HEK293 (cell line): ENCODE data around the gene POLR2E.

Experiments used
- CTCF ChIA-PET: fragments of 350-600 bp; formaldehyde crosslinking; extraction: SDS; loops from one replicate; lab custom pipeline; 2021; ENCODE audit warnings: antibody characterized with exemption; lab: Yijun Ruan, JAX
- POLR2A ChIA-PET: fragments of 300-600 bp; formaldehyde crosslinking; extraction: SDS; loops from one replicate; lab custom pipeline; 2020; ENCODE audit warnings: antibody characterized with exemption, inconsistent platforms; lab: Yijun Ruan, JAX
- H3K27ac ChIP-seq: fragments of 200-500 bp; sonication (Bioruptor generic); 2 replicates; pipeline ENCODE4 v1.5.1; 2014; ENCODE audit warnings: low read depth, low read length, control low read depth, inconsistent platforms; ENCODE audit errors: extremely low read depth
- H3K36me3 ChIP-seq, 2 experiments: fragments of 200-500 bp in 1 of 2; sonication (Bioruptor generic) in 1 of 2; 1 replicate in 1 of 2; 2 replicates in 1 of 2; pipeline ENCODE4 v1.5.1; 2014 to 2017; ENCODE audit warnings: inconsistent platforms in 2 of 2, low read length in 2 of 2; ENCODE audit not compliant: control insufficient read depth in 2 of 2, insufficient read depth in 1 of 2
- H3K4me1 ChIP-seq: fragments of 200-500 bp; sonication (Bioruptor generic); 2 replicates; pipeline ENCODE4 v1.5.1; 2014; ENCODE audit warnings: mild to moderate bottlenecking, low read length, inconsistent platforms; ENCODE audit not compliant: control insufficient read depth, insufficient read depth
- H3K4me3 ChIP-seq: 2 replicates; pipeline ENCODE4 v1.5.1; 2011; ENCODE audit warnings: low read depth, mild to moderate bottlenecking, control low read depth, low read length, moderate library complexity
- H3K9me3 ChIP-seq: fragments of 200-500 bp; sonication (Bioruptor generic); 2 replicates; pipeline ENCODE4 v1.5.1; 2014; ENCODE audit warnings: low read depth, low read length, inconsistent platforms; ENCODE audit not compliant: control insufficient read depth, insufficient read depth
- GFI1B ChIP-seq: fragments of 450-650 bp; formaldehyde crosslinking; IDR thresholded peaks from 2 replicates; pipeline ENCODE4 v1.5.1; 2016; ENCODE audit warnings: missing biosample characterization, missing genetic modification characterization
- GLI2 ChIP-seq: fragments of 450-650 bp; formaldehyde crosslinking; IDR thresholded peaks from 2 replicates; pipeline ENCODE4; 2017; ENCODE audit warnings: missing biosample characterization, missing genetic modification characterization, low read depth, borderline replicate concordance
- GLIS2 ChIP-seq: fragments of 450-650 bp; formaldehyde crosslinking; IDR thresholded peaks from 2 replicates; pipeline ENCODE4 v1.5.1; 2016; ENCODE audit warnings: missing biosample characterization, missing genetic modification characterization
- KLF8 ChIP-seq: fragments of 450-650 bp; formaldehyde crosslinking; IDR thresholded peaks from 2 replicates; pipeline ENCODE4 v1.5.1; 2016; ENCODE audit warnings: missing biosample characterization, missing genetic modification characterization
- MEIS1 ChIP-seq: sonication (generic); formaldehyde crosslinking; IDR thresholded peaks from 2 replicates; pipeline ENCODE4 v1.8.1; 2022; ENCODE audit warnings: missing genetic modification reagents, mild to moderate bottlenecking, borderline replicate concordance
- OSR2 ChIP-seq: fragments of 450-650 bp; formaldehyde crosslinking; IDR thresholded peaks from 2 replicates; pipeline ENCODE4 v1.5.1; 2016; ENCODE audit warnings: missing biosample characterization, missing genetic modification characterization
- SP7 ChIP-seq: fragments of 450-650 bp; formaldehyde crosslinking; IDR thresholded peaks from 2 replicates; pipeline ENCODE4 v1.5.1; 2016; ENCODE audit warnings: missing biosample characterization, missing genetic modification characterization
- ZBTB20 ChIP-seq: fragments of 450-650 bp; formaldehyde crosslinking; IDR thresholded peaks from 2 replicates; pipeline ENCODE4 v1.5.1; 2016; ENCODE audit warnings: missing biosample characterization, missing genetic modification characterization
- ZFP69B ChIP-seq: fragments of 450-650 bp; formaldehyde crosslinking; IDR thresholded peaks from 2 replicates; pipeline ENCODE4 v1.5.1; 2016; ENCODE audit warnings: missing biosample characterization, missing genetic modification characterization
- ZNF10 ChIP-seq: fragments of 450-650 bp; formaldehyde crosslinking; IDR thresholded peaks from 2 replicates; pipeline ENCODE4 v1.5.1; 2017; ENCODE audit warnings: missing biosample characterization, missing genetic modification characterization
- ZNF140 ChIP-seq: fragments of 450-650 bp; formaldehyde crosslinking; IDR thresholded peaks from 2 replicates; pipeline ENCODE4 v1.5.1; 2016; ENCODE audit warnings: missing biosample characterization, missing genetic modification characterization
- ZNF184 ChIP-seq: fragments of 450-650 bp; IDR thresholded peaks from 2 replicates; pipeline ENCODE4 v1.5.1; 2018; ENCODE audit warnings: missing biosample characterization, mild to moderate bottlenecking, missing genetic modification characterization
- ZNF214 ChIP-seq: fragments of 450-650 bp; formaldehyde crosslinking; IDR thresholded peaks from 2 replicates; pipeline ENCODE4 v1.5.1; 2017; ENCODE audit warnings: missing biosample characterization, mild to moderate bottlenecking, missing genetic modification characterization, borderline replicate concordance
- ZNF488 ChIP-seq: fragments of 450-650 bp; formaldehyde crosslinking; IDR thresholded peaks from 2 replicates; pipeline ENCODE4 v1.5.1; 2016; ENCODE audit warnings: missing biosample characterization, missing genetic modification characterization
- ZNF660 ChIP-seq: fragments of 450-650 bp; IDR thresholded peaks from 2 replicates; pipeline ENCODE4 v1.5.1; 2018; ENCODE audit warnings: missing biosample characterization, mild to moderate bottlenecking, missing genetic modification characterization
- ZNF701 ChIP-seq: fragments of 450-650 bp; formaldehyde crosslinking; IDR thresholded peaks from 2 replicates; pipeline ENCODE4 v1.5.1; 2016; ENCODE audit warnings: missing biosample characterization, missing genetic modification characterization
- ZNF768 ChIP-seq: fragments of 450-650 bp; formaldehyde crosslinking; IDR thresholded peaks from 2 replicates; pipeline ENCODE4 v1.5.1; 2018; ENCODE audit warnings: missing biosample characterization, mild to moderate bottlenecking, missing genetic modification characterization
- ZNF791 ChIP-seq: fragments of 450-650 bp; formaldehyde crosslinking; IDR thresholded peaks from 2 replicates; pipeline ENCODE4 v1.5.1; 2016; ENCODE audit warnings: missing biosample characterization, missing genetic modification characterization
- ZSCAN16 ChIP-seq: fragments of 450-650 bp; formaldehyde crosslinking; IDR thresholded peaks from 2 replicates; pipeline ENCODE4 v1.5.1; 2016; ENCODE audit warnings: missing biosample characterization, missing genetic modification characterization
- ZSCAN23 ChIP-seq: fragments of 450-650 bp; formaldehyde crosslinking; IDR thresholded peaks from 2 replicates; pipeline ENCODE4 v1.5.1; 2016; ENCODE audit warnings: missing biosample characterization, missing genetic modification characterization
- ZSCAN30 ChIP-seq: fragments of 450-650 bp; IDR thresholded peaks from 2 replicates; pipeline ENCODE4 v1.5.1; 2018; ENCODE audit warnings: missing biosample characterization, mild to moderate bottlenecking, missing genetic modification characterization, moderate library complexity
- TF ChIP-seq, protein P1 (sequence below): fragments of 450-650 bp; formaldehyde crosslinking; IDR thresholded peaks from 2 replicates; pipeline ENCODE4 v1.5.1; 2016; ENCODE audit warnings: missing biosample characterization, missing genetic modification characterization
- TF ChIP-seq, protein P2 (sequence below): fragments of 450-650 bp; formaldehyde crosslinking; IDR thresholded peaks from 2 replicates; pipeline ENCODE4 v1.5.1; 2016; ENCODE audit warnings: missing biosample characterization, missing genetic modification characterization
- TF ChIP-seq, protein P3 (sequence below): fragments of 450-650 bp; formaldehyde crosslinking; IDR thresholded peaks from 2 replicates; pipeline ENCODE4 v1.5.1; 2016; ENCODE audit warnings: missing biosample characterization, missing genetic modification characterization
- TF ChIP-seq, protein P4 (sequence below): fragments of 450-650 bp; formaldehyde crosslinking; IDR thresholded peaks from 2 replicates; pipeline ENCODE4 v1.5.1; 2016; ENCODE audit warnings: missing biosample characterization, missing genetic modification characterization, low read depth

Gene POLR2E

DNA sequence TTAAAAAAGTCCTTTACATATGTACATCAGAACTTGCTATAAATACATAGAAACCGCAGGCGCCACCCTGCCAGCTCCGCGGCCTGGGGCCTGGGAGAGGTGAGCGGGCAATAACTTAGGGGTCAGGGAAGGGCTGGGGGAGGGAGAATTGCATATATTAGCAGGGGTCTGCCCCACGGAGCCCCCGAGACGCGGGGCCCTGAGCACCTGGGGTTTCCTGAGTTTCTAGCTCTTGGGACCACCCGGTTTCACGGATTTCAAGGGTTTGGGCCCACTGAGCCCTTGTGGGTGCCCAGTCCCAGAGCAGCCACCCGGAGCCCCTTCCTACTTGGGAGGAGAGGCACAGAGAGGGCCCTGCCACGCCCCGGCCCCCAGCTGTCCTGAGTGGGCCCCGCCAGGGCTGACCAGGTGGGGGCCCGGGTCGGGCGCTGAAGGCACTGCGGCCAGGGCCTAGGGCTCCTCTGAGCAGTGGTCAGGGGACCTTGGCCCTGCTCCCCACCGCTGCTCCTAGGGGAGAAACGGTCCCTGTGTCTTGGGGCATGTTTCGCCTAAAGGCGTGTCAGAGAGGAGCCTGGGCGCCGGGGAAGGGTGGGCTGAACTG lies 12.6 kb upstream of the POLR2E start (continued):
- TF ChIP-seq, protein P1, sequence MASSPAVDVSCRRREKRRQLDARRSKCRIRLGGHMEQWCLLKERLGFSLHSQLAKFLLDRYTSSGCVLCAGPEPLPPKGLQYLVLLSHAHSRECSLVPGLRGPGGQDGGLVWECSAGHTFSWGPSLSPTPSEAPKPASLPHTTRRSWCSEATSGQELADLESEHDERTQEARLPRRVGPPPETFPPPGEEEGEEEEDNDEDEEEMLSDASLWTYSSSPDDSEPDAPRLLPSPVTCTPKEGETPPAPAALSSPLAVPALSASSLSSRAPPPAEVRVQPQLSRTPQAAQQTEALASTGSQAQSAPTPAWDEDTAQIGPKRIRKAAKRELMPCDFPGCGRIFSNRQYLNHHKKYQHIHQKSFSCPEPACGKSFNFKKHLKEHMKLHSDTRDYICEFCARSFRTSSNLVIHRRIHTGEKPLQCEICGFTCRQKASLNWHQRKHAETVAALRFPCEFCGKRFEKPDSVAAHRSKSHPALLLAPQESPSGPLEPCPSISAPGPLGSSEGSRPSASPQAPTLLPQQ (tag by site-specific recombination), result peak; percentile 36; the same call in 1 of the 2 replicates
- TF ChIP-seq ZNF10 (tag by site-specific recombination) (no peak), GFI1B (tag by site-specific recombination) (no peak), ZNF701 (tag by site-specific recombination) (no peak), ZBTB20 (tag by site-specific recombination) (no peak), ZNF184 (tag by site-specific recombination) (no peak), ZNF791 (tag by site-specific recombination) (no peak), ZSCAN16 (tag by site-specific recombination) (no peak), ZFP69B (tag by site-specific recombination) (peak; percentile 57; the same call in 1 of the 2 replicates), ZNF214 (no peak), KLF8 (peak; percentile 59; the same call in 1 of the 2 replicates), SP7 (no peak)
- TF ChIP-seq, protein P2, sequence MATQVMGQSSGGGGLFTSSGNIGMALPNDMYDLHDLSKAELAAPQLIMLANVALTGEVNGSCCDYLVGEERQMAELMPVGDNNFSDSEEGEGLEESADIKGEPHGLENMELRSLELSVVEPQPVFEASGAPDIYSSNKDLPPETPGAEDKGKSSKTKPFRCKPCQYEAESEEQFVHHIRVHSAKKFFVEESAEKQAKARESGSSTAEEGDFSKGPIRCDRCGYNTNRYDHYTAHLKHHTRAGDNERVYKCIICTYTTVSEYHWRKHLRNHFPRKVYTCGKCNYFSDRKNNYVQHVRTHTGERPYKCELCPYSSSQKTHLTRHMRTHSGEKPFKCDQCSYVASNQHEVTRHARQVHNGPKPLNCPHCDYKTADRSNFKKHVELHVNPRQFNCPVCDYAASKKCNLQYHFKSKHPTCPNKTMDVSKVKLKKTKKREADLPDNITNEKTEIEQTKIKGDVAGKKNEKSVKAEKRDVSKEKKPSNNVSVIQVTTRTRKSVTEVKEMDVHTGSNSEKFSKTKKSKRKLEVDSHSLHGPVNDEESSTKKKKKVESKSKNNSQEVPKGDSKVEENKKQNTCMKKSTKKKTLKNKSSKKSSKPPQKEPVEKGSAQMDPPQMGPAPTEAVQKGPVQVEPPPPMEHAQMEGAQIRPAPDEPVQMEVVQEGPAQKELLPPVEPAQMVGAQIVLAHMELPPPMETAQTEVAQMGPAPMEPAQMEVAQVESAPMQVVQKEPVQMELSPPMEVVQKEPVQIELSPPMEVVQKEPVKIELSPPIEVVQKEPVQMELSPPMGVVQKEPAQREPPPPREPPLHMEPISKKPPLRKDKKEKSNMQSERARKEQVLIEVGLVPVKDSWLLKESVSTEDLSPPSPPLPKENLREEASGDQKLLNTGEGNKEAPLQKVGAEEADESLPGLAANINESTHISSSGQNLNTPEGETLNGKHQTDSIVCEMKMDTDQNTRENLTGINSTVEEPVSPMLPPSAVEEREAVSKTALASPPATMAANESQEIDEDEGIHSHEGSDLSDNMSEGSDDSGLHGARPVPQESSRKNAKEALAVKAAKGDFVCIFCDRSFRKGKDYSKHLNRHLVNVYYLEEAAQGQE (tag by site-specific recombination), result no peak
- TF ChIP-seq, protein P3, sequence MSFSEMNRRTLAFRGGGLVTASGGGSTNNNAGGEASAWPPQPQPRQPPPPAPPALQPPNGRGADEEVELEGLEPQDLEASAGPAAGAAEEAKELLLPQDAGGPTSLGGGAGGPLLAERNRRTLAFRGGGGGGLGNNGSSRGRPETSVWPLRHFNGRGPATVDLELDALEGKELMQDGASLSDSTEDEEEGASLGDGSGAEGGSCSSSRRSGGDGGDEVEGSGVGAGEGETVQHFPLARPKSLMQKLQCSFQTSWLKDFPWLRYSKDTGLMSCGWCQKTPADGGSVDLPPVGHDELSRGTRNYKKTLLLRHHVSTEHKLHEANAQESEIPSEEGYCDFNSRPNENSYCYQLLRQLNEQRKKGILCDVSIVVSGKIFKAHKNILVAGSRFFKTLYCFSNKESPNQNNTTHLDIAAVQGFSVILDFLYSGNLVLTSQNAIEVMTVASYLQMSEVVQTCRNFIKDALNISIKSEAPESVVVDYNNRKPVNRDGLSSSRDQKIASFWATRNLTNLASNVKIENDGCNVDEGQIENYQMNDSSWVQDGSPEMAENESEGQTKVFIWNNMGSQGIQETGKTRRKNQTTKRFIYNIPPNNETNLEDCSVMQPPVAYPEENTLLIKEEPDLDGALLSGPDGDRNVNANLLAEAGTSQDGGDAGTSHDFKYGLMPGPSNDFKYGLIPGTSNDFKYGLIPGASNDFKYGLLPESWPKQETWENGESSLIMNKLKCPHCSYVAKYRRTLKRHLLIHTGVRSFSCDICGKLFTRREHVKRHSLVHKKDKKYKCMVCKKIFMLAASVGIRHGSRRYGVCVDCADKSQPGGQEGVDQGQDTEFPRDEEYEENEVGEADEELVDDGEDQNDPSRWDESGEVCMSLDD (tag by site-specific recombination), result no peak
- TF ChIP-seq, protein P4, sequence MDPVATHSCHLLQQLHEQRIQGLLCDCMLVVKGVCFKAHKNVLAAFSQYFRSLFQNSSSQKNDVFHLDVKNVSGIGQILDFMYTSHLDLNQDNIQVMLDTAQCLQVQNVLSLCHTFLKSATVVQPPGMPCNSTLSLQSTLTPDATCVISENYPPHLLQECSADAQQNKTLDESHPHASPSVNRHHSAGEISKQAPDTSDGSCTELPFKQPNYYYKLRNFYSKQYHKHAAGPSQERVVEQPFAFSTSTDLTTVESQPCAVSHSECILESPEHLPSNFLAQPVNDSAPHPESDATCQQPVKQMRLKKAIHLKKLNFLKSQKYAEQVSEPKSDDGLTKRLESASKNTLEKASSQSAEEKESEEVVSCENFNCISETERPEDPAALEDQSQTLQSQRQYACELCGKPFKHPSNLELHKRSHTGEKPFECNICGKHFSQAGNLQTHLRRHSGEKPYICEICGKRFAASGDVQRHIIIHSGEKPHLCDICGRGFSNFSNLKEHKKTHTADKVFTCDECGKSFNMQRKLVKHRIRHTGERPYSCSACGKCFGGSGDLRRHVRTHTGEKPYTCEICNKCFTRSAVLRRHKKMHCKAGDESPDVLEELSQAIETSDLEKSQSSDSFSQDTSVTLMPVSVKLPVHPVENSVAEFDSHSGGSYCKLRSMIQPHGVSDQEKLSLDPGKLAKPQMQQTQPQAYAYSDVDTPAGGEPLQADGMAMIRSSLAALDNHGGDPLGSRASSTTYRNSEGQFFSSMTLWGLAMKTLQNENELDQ, result no peak
- TF ChIP-seq, all 188 proteins: peak for 4

- no peak overlapping the region for H3K4me3 ChIP-seq
- POLR2A ChIA-PET, result no interaction called here
- CTCF ChIA-PET, result interaction anchor here (0.6 kb wide), 1 partner anchor 81 kb away, joined by 4 read pairs; no protein-coding TSS in a partner anchor
- H3K36me3 ChIP-seq, result peaks cover 0 to 49% of the 10 kb centered on the region in 2 experiments; a peak in 1 of 3 replicates
- no peaks in the 10 kb centered on the region; the same call in 1 of the 2 replicates for H3K4me1 ChIP-seq
- peak overlapping the region; percentile 24; the same call in 1 of the 2 replicates for H3K27ac ChIP-seq
- H3K9me3 ChIP-seq, result no peaks in the 10 kb centered on the region
- TF ChIP-seq GLI2 (tag by site-specific recombination), result no peak
- no peak for TF ChIP-seq MEIS1 (CRISPR knock-in tag)
- TF ChIP-seq ZNF488 (tag by site-specific recombination), result no peak
- no peak for TF ChIP-seq ZFP69B (tag by site-specific recombination)
- TF ChIP-seq ZSCAN30 (tag by site-specific recombination), result 0 out of 2 replicates have a peak, but pooled peaks have one; percentile 22
- TF ChIP-seq ZNF768 (tag by site-specific recombination), result no peak
- no peak for TF ChIP-seq ZNF660
- TF ChIP-seq GLIS2 (tag by site-specific recombination), result peak; percentile 48; the same call in 1 of the 2 replicates
- no peak for TF ChIP-seq ZSCAN23 (tag by site-specific recombination)
- TF ChIP-seq ZNF140, result no peak
- TF ChIP-seq OSR2 (tag by site-specific recombination), result peak; percentile 89
Measured at GRCh38 chr19:1106841-1107660, 11.9 kb upstream of the POLR2E start.
